ENCODE results near the gene KRTAP10-3.

GRCh38 chr21:44519346-44520325 lies 39.0 kb downstream of the KRTAP10-3 start:
- TF ChIP-seq GATA2 (IDR thresholded peaks at IDR 0.05; ENCODE audit: low read depth, low read length) (no peak), GATA3 (IDR thresholded peaks at IDR 0.05; ENCODE audit: low read depth, low read length) (no peak)
